Lung (tissue), 16 donors: ENCODE results near the gene CDC42SE1. TPM values are rescaled to one million over a fixed set of nuclear protein-coding genes. Genes with fewer than 3 reads are reported as not detected.

Experiments
- ATAC-seq: fragments of 200-7000 bp; cut with Tn5 transposase; one replicate; pipeline ENCODE4 v1.9.1; 2020; ENCODE audit warnings: moderate number of reproducible peaks; ENCODE audit not compliant: insufficient read depth, low FRiP score
- DNase-seq, 3 donors: peaks; one replicate each; pipeline ENCODE4 v3.0.0-alpha.2; 2013 to 2017
- H3K27ac ChIP-seq, 2 donors: one replicate each; pipeline ENCODE4 v1.5.1; 2013; ENCODE audit warnings: mild to moderate bottlenecking in 2 of 2, moderate library complexity in 2 of 2, control low read depth in 1 of 2, inconsistent platforms in 1 of 2, low read depth in 1 of 2, low read length in 1 of 2
- H3K27me3 ChIP-seq, 3 donors: one replicate each; pipeline ENCODE4 v1.5.1; 2013; ENCODE audit warnings: low read length in 2 of 3; ENCODE audit not compliant: control insufficient read depth in 3 of 3, insufficient read depth in 3 of 3
- H3K36me3 ChIP-seq, 4 donors: one replicate each; pipeline ENCODE4 v1.5.1; 2013; ENCODE audit warnings: low read length in 4 of 4, mild to moderate bottlenecking in 1 of 4, moderate library complexity in 1 of 4; ENCODE audit not compliant: control insufficient read depth in 4 of 4, insufficient read depth in 4 of 4
- H3K4me1 ChIP-seq, 5 donors: one replicate each; pipeline ENCODE4 v1.5.1; 2013; ENCODE audit warnings: low read length in 5 of 5, mild to moderate bottlenecking in 2 of 5, moderate library complexity in 1 of 5; ENCODE audit not compliant: control insufficient read depth in 5 of 5, insufficient read depth in 5 of 5
- H3K4me3 ChIP-seq: one replicate; pipeline ENCODE4 v1.5.1; 2013; ENCODE audit warnings: mild to moderate bottlenecking, control low read depth, moderate library complexity
- H3K9ac ChIP-seq, 2 donors: one replicate each; pipeline ENCODE4 v1.5.1; 2013; ENCODE audit warnings: low read length in 2 of 2, control low read depth in 1 of 2; ENCODE audit not compliant: insufficient read depth in 1 of 2
- H3K9me3 ChIP-seq, 4 donors: one replicate each; pipeline ENCODE4 v1.5.1; 2013; ENCODE audit warnings: low read length in 3 of 4, mild to moderate bottlenecking in 1 of 4, moderate library complexity in 1 of 4; ENCODE audit not compliant: control insufficient read depth in 4 of 4, insufficient read depth in 3 of 4
- WGBS, 2 donors: extraction: QIAGEN DNeasy Blood & Tissue Kit; methylation state at CpG; one replicate each; pipeline ENCODE4 v1.1.7; 2013; 5-methylcytosine and 5-hydroxymethylcytosine counted together
- long read RNA-seq, 5 donors: transcript quantifications; one replicate each; lab custom pipeline, GENCODE V29; 2026
- polyA plus RNA-seq, 2 donors: library from polyadenylated mRNA; stranded (reverse); fragments of 200-250 nt; gene quantifications; one replicate each; pipeline ENCODE4 v1.2.1, GENCODE V29; 2013
- total RNA-seq, 2 donors: library from RNA; depleted of rRNA in 1 of 2; stranded (reverse); fragments of >200 nt in 1 of 2; gene quantifications; one replicate each; pipeline ENCODE4 v1.2.1, GENCODE V29; 2014 to 2021
- TF ChIP-seq, protein P1 (sequence below): IDR thresholded peaks from 2 replicates; pipeline ENCODE4 v1.5.1; 2012; ENCODE audit warnings: mild to moderate bottlenecking; ENCODE audit errors: control extremely low read depth, extremely low read depth
- donor health status: control.
- donor health status: control.
- donor health status: Bipolar disorder and iron deficiency.
- donor health status: healthy.
- donor health status: DM: yes; HTN: yes; CAD: no.

CDC42SE1 gene
- 100 to 1,000 TPM in 1 of 2 donors, 10 to 100 TPM in 1; 87.7 to 103 TPM for total RNA-seq
- polyA plus RNA-seq = 100 to 1,000 TPM in 1 of 2 donors, 10 to 100 TPM in 1; 38.4 to 147 TPM
- long read RNA-seq, donor 1, transcript CDC42SE1-201 (5 exons, 3,045 nt) = major isoform, 16 of 49 reads
- long read RNA-seq, donor 1, partial matches to known transcripts = 28 of 49 reads
- long read RNA-seq, donor 1, other reads (novel, unspliced or antisense) = 0 of 49 reads
- long read RNA-seq, donor 2, transcript CDC42SE1-201 (5 exons, 3,045 nt) = major isoform, 7 of 9 reads
- long read RNA-seq, donor 2, partial matches to known transcripts = 0 of 9 reads
- long read RNA-seq, donor 2, other reads (novel, unspliced or antisense) = 0 of 9 reads
- long read RNA-seq, donor 3, transcript CDC42SE1-201 (5 exons, 3,045 nt) = major isoform, 8 of 14 reads
- long read RNA-seq, donor 3, partial matches to known transcripts = 6 of 14 reads
- long read RNA-seq, donor 3, other reads (novel, unspliced or antisense) = 0 of 14 reads
- long read RNA-seq, donor 4, transcript CDC42SE1-201 (5 exons, 3,045 nt) = major isoform, 6 of 7 reads
- long read RNA-seq, donor 4, partial matches to known transcripts = 0 of 7 reads
- long read RNA-seq, donor 4, other reads (novel, unspliced or antisense) = 0 of 7 reads
- long read RNA-seq, donor 5, transcript CDC42SE1-201 (5 exons, 3,045 nt) = major isoform, 28 of 58 reads
- long read RNA-seq, donor 5, transcript CDC42SE1-204 (4 exons, 2,379 nt) = minor isoform, 6 of 58 reads
- long read RNA-seq, donor 5, partial matches to known transcripts = 13 of 58 reads
- long read RNA-seq, donor 5, other reads (novel, unspliced or antisense) = 8 of 58 reads

DNA sequence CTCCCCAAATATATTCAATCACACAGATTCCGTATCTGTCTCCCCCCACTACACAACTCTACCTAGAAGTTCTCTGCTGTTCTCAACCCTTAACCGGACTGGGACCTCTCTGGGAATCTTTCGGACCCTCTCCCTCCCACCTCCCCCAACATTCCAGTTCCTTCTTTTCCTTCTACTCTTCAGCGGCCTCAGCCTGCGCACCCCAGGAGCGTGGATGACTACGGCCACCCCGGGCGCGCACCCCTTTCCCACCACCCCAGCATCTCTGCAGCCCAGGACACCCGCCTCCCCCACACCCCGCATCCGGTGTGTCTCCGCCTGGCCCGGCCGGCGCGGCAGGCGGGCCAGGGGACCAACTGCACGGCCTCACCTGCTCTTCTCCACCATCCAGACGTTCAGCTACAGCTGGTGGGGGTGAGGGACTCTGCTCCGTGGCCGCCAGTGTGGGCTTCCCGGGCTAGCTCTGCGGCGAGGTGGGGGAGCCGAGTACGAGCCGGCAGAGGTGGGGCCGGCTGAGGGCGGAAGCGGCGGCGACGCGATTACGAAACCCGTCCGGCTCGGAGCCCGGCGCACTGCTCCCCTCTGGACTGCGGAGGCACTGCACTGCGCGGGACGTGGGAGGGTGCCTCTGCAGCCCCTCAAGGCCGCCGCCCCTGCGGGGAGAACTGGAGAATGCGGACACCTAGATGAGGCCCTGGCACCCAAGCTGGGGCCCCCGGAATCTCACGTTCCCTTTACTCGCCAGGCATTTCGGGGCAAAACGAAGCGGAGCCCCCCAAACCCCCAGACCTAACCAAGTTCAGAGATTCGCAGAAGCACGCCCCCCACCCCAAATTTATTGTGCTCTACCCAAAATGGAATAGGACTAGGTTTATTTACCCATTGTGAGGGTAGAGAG, at the start of gene CDC42SE1:
TSS of gene CDC42SE1 (minus strand) at position 514 of the 898 bp plus-strand sequence. CDS start 3,892 bp downstream, outside the sequence.
- peaks cover 16 to 21% (median 18%) of the 10 kb centered on the region in 4 donors for H3K36me3 ChIP-seq
- H3K4me1 ChIP-seq = peaks cover 11 to 35% (median 14%) of the 10 kb centered on the region in 5 donors
- TF ChIP-seq, protein P1, sequence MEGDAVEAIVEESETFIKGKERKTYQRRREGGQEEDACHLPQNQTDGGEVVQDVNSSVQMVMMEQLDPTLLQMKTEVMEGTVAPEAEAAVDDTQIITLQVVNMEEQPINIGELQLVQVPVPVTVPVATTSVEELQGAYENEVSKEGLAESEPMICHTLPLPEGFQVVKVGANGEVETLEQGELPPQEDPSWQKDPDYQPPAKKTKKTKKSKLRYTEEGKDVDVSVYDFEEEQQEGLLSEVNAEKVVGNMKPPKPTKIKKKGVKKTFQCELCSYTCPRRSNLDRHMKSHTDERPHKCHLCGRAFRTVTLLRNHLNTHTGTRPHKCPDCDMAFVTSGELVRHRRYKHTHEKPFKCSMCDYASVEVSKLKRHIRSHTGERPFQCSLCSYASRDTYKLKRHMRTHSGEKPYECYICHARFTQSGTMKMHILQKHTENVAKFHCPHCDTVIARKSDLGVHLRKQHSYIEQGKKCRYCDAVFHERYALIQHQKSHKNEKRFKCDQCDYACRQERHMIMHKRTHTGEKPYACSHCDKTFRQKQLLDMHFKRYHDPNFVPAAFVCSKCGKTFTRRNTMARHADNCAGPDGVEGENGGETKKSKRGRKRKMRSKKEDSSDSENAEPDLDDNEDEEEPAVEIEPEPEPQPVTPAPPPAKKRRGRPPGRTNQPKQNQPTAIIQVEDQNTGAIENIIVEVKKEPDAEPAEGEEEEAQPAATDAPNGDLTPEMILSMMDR = peak; percentile 69
- H3K27ac ChIP-seq = peak within 1 kb of the TSS; percentile 95 to 97
- ATAC-seq (peak; percentile 93), DNase-seq (peak; percentile 91 to 95 (median 91))
- H3K4me3 ChIP-seq = peak within 1 kb of the TSS; percentile 95
- no peaks in the 10 kb centered on the region for H3K27me3 ChIP-seq
- 0 to 1% methylated on average over 55 to 58 of the region's 58 CpGs for WGBS, 2 donors
- peak within 1 kb of the TSS; percentile 70 to 92 for H3K9ac ChIP-seq
- H3K9me3 ChIP-seq = no peaks in the 10 kb centered on the region

DNA sequence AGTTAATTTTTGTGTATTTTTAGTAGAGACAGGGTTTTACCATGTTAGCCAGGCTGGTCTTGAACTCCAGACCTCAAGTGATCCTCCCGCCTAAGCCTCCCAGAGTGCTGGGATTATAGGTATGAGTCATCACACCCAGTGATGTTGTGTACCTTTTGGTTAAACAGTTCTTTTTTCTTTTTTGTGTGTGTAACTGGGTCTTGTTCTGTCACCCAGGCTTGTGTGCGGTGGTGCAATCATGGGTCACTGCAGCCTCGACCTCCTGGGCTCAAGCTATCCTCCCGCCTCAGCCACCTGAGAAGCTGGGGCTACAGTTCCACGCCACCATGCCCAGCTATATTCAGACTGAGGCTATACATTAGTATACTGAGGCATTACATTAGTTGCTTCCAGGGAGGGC, 48.9 kb upstream of the CDC42SE1 start:
- Histone ChIP-seq H3K27ac (no peak overlapping the region), H3K27me3 (no peaks in the 10 kb centered on the region), H3K9ac (no peak overlapping the region), H3K36me3 (peaks cover 0 to 9% (median 4%) of the 10 kb centered on the region in 4 donors), H3K4me1 (no peaks in the 10 kb centered on the region), H3K9me3 (no peaks in the 10 kb centered on the region), H3K4me3 (no peak overlapping the region)
- TF ChIP-seq, protein P1 = no peak
- WGBS, 2 donors = 94 to 95% methylated on average over 5 of the region's 5 CpGs
- ATAC-seq (no peak), DNase-seq (no peak)

GRCh38 chr1:151106894-151107293, 47.5 kb upstream of the CDC42SE1 start:
- Histone ChIP-seq H3K9me3 (no peaks in the 10 kb centered on the region), H3K27me3 (no peaks in the 10 kb centered on the region), H3K27ac (no peak overlapping the region), H3K36me3 (peaks cover 0 to 9% (median 4%) of the 10 kb centered on the region in 4 donors), H3K4me1 (no peaks in the 10 kb centered on the region), H3K4me3 (no peak overlapping the region), H3K9ac (no peak overlapping the region)
- DNase-seq (peak; percentile 16 to 31 (median 24)), ATAC-seq (no peak)
- WGBS, 2 donors = 75 to 85% methylated on average over 2 of the region's 2 CpGs
- TF ChIP-seq, protein P1 = no peak
